ENCODE results near the gene APBB1IP.
"Not testable (repeated sequence)": the region's sequence is repeated elsewhere in the genome, so short reads cannot be mapped to it uniquely, and the experiment has no call there.

DNA sequence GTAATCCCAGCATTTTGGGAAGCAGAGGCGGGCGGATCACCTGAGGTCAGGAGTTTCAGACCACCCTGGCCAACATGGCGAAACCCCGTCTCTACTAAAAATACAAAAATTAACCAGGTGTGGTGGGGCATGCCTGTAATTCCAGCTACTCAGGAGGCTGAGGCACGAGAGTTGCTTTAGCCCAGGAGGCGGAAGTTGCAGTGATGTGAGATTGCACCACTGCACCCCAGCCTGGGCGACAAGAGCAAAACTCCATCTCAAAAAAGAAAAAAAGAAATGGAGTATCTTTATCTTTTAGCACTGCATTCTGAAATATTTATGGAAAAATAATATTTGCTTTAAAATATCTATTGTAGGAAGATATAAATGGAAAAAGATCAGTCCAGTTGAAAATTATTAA lies 52.2 kb downstream of the APBB1IP start:
- TF ChIP-seq, protein P1, sequence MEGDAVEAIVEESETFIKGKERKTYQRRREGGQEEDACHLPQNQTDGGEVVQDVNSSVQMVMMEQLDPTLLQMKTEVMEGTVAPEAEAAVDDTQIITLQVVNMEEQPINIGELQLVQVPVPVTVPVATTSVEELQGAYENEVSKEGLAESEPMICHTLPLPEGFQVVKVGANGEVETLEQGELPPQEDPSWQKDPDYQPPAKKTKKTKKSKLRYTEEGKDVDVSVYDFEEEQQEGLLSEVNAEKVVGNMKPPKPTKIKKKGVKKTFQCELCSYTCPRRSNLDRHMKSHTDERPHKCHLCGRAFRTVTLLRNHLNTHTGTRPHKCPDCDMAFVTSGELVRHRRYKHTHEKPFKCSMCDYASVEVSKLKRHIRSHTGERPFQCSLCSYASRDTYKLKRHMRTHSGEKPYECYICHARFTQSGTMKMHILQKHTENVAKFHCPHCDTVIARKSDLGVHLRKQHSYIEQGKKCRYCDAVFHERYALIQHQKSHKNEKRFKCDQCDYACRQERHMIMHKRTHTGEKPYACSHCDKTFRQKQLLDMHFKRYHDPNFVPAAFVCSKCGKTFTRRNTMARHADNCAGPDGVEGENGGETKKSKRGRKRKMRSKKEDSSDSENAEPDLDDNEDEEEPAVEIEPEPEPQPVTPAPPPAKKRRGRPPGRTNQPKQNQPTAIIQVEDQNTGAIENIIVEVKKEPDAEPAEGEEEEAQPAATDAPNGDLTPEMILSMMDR (conservative IDR thresholded peaks at IDR 0.05; ENCODE audit: low read length), result not testable (repeated sequence)
- TF ChIP-seq EZH2phosphoT487 (IDR thresholded peaks at IDR 0.05; ENCODE audit: borderline replicate concordance), result not testable (repeated sequence)

All from Loucy (cell line).